ENCODE results near the gene SLC6A1.

Gene SLC6A1

DNA sequence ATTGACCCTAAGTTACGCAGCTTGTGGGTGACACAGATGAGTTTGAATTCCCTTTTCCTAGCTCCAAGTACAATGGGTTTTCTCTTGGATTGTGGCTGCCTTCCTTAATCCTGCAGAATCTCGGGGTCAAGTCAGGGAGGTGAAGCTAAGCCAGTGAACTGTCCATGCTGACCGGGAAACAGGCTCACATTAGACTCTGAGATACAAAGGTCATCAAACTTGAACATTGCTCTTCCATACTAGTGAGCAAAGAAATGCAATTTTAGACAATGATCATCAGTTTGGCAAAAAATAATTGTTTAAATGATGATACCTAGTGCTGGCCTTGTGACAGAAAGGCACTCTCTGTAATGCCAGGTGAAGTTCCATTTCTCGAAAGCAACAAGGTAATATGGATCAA lies 31.6 kb downstream of the SLC6A1 start:
- DNase-seq (ENCODE audit: insufficient read length, low spot score) (no peak), FAIRE-seq (no peak)
- TF ChIP-seq PAX5 (IDR thresholded peaks at IDR 0.05; ENCODE audit: insufficient read depth, low read length, severe bottlenecking) (no peak), POU2F2 (IDR thresholded peaks at IDR 0.05; ENCODE audit: low read depth, low read length) (no peak), SPI1 (IDR thresholded peaks at IDR 0.05; ENCODE audit: low read depth, low read length) (no peak), POLR2AphosphoS5 (IDR thresholded peaks at IDR 0.05; ENCODE audit: low read depth, low read length) (no peak), TAF1 (IDR thresholded peaks at IDR 0.05; ENCODE audit: low read depth, low read length) (no peak), POLR2A (IDR thresholded peaks at IDR 0.05; ENCODE audit: low read depth, low read length) (no peak)

DNA sequence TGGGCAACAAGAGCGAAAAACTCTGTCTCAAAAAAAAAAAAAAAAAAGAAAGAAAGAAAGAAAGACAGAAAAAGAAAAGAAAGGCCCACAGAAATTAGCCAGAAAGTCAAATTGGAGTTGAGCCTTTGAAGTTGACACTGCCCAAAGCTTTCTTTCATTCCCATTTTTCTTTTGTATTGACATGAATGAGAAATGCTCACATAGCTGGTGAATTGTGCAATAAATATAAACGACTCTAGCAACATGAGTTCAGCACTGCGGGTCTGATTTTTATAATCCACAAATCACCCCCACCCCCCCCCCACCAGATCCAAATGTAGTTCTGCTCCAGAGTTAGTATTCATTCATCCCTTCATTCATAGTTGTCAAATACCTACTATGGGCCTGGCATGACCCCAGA lies 37.4 kb downstream of the SLC6A1 start:
- TF ChIP-seq TAF1 (IDR thresholded peaks at IDR 0.05; ENCODE audit: low read depth, low read length) (no peak), POLR2A (IDR thresholded peaks at IDR 0.05; ENCODE audit: low read depth, low read length) (no peak), SPI1 (IDR thresholded peaks at IDR 0.05; ENCODE audit: low read depth, low read length) (no peak), PAX5 (IDR thresholded peaks at IDR 0.05; ENCODE audit: insufficient read depth, low read length, severe bottlenecking) (no peak), POLR2AphosphoS5 (IDR thresholded peaks at IDR 0.05; ENCODE audit: low read depth, low read length) (no peak), POU2F2 (IDR thresholded peaks at IDR 0.05; ENCODE audit: low read depth, low read length) (no peak)
- FAIRE-seq (no peak), DNase-seq (ENCODE audit: insufficient read length, low spot score) (no peak)

DNA sequence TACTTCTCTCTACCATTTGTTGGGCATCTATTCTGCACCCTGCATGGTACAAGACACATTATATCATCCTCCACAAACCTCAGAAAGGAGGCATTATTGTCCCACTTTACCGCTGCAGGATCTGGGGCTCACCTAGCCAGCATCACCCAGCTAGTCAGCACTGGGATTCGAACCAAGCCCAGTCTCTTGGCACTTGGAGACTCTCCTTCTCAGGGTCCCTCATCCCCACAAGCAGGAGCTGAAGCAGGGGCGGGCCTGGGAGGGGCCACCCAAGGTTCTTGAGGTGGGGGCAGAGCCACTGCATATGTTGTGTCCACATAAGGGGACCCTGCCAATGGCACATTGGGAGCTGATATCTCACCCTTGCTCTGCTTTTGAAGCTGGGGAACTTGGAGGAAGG lies 41.3 kb downstream of the SLC6A1 start:
- DNase-seq (ENCODE audit: insufficient read length, low spot score), result no peak
- FAIRE-seq, result no peak
- TF ChIP-seq POU2F2 (IDR thresholded peaks at IDR 0.05; ENCODE audit: low read depth, low read length) (no peak), SPI1 (IDR thresholded peaks at IDR 0.05; ENCODE audit: low read depth, low read length) (no peak), POLR2AphosphoS5 (IDR thresholded peaks at IDR 0.05; ENCODE audit: low read depth, low read length) (no peak), PAX5 (IDR thresholded peaks at IDR 0.05; ENCODE audit: insufficient read depth, low read length, severe bottlenecking) (no peak), TAF1 (IDR thresholded peaks at IDR 0.05; ENCODE audit: low read depth, low read length) (no peak)

DNA sequence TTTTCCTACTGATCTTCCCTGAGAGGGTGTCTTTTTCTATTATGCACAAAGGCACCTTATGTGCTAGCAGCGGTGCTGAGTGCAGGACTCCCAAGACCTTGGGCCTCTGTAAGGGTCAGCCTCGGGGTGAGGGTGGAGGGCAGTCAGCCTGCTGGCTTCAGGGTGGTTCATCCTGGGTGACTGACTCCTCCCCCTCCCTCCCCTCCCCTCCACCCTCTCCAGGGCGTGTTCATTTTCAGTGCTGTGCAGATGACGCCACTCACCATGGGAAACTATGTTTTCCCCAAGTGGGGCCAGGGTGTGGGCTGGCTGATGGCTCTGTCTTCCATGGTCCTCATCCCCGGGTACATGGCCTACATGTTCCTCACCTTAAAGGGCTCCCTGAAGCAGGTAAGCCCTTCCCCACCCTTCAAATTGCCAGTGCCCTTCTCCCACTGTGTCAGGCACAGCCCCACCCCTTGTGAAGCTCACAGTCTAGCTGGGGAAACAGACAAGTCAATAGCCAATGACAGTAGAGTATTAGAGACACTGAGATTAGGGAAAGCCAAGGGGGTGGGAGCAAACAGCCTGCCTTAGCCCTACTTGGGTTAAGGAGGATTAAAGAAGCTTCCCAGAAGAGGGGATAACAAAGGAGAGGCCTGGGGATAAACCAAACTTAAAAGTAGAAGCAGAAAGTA lies 41.9 kb downstream of the SLC6A1 start:
- no peak for TF ChIP-seq PAX5 (IDR thresholded peaks at IDR 0.05; ENCODE audit: insufficient read depth, low read length, severe bottlenecking)
- no peak for TF ChIP-seq POU2F2 (IDR thresholded peaks at IDR 0.05; ENCODE audit: low read depth, low read length)
- TF ChIP-seq SPI1 (IDR thresholded peaks at IDR 0.05; ENCODE audit: low read depth, low read length), result no peak
- TF ChIP-seq POLR2A (IDR thresholded peaks at IDR 0.05; ENCODE audit: low read depth, low read length), result no peak
- no peak for TF ChIP-seq TAF1 (IDR thresholded peaks at IDR 0.05; ENCODE audit: low read depth, low read length)
- no peak for TF ChIP-seq POLR2AphosphoS5 (IDR thresholded peaks at IDR 0.05; ENCODE audit: low read depth, low read length)
- FAIRE-seq (no peak), DNase-seq (ENCODE audit: insufficient read length, low spot score) (no peak)

DNA sequence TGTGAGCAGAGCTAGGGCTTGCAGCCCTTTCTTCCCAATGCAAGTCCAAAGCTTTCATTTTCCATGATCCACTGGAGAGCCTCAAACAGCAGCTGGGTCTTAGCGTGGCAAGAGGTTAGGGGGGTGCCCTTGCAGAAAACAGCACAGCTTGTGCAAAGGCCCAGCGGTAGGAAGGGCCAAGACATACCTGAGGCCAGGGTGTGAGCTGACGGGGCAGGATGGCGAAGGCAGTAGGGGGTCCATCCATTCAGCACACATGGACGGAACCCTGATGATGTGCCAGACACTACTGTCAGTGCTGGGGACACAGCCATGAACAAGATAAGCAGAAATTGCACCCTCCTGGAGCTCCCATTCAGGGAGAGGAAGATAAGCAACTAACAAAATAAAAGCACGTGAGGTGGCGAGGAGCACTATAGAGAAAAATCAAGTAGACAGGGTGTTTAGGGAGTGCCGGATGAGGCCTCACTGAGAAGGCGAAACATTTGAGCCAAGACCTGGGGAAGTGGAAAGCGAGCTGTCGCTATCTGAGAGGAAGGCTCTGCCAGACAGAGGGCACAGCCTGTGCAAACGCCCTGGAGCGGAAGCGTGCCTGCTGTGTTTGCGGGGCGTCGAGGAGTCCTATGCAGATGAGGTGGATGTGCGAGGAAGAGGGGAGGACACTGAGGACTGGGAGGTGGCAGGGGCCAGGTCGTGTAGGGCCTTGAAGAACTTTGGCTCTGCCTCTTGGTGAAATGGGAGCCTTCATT lies 43.4 kb downstream of the SLC6A1 start:
- no peak for FAIRE-seq
- no peak for TF ChIP-seq TAF1 (IDR thresholded peaks at IDR 0.05; ENCODE audit: low read depth, low read length)
- no peak for TF ChIP-seq SPI1 (IDR thresholded peaks at IDR 0.05; ENCODE audit: low read depth, low read length)
- no peak for TF ChIP-seq PAX5 (IDR thresholded peaks at IDR 0.05; ENCODE audit: insufficient read depth, low read length, severe bottlenecking)
- TF ChIP-seq POLR2AphosphoS5 (IDR thresholded peaks at IDR 0.05; ENCODE audit: low read depth, low read length), result no peak
- no peak for TF ChIP-seq POU2F2 (IDR thresholded peaks at IDR 0.05; ENCODE audit: low read depth, low read length)
- no peak for TF ChIP-seq POLR2A (IDR thresholded peaks at IDR 0.05; ENCODE audit: low read depth, low read length)
- no peak for DNase-seq (ENCODE audit: insufficient read length, low spot score)

DNA sequence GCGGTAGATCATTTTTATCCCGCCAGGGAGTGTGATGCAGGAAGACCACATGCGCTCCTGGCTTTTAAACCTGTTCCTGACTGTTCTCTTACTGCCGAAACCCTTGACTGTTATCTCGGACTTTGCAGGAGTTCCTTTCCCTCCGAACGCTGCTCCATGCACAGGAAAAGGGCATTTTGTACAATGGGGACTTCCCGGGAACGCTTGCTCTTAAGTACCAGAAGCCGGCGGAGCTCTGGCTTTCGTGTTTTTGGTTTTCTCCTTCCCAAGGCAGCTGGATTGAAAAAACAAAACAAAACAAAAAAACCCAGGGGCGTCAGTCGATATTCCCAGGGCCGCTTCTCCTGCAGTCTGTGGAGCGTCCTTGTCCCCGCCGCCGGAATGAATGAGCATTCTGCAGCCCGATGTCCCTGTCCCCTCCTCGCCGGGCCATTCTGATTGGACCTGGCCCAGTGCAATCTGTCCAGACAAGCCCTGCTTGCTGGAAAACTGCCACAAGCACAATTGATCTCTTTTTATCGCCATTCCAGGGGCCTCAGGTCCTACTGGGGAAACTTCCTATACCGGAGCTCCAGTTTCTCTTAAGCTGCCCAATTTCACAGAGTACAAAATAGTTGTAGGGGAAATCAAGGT lies 44.8 kb downstream of the SLC6A1 start:
- DNase-seq (ENCODE audit: insufficient read length, low spot score) (no peak), FAIRE-seq (no peak)
- TF ChIP-seq POLR2AphosphoS5 (IDR thresholded peaks at IDR 0.05; ENCODE audit: low read depth, low read length) (no peak), SPI1 (IDR thresholded peaks at IDR 0.05; ENCODE audit: low read depth, low read length) (no peak), TAF1 (IDR thresholded peaks at IDR 0.05; ENCODE audit: low read depth, low read length) (no peak), PAX5 (IDR thresholded peaks at IDR 0.05; ENCODE audit: insufficient read depth, low read length, severe bottlenecking) (no peak), POLR2A (IDR thresholded peaks at IDR 0.05; ENCODE audit: low read depth, low read length) (no peak), POU2F2 (IDR thresholded peaks at IDR 0.05; ENCODE audit: low read depth, low read length) (no peak)

DNA sequence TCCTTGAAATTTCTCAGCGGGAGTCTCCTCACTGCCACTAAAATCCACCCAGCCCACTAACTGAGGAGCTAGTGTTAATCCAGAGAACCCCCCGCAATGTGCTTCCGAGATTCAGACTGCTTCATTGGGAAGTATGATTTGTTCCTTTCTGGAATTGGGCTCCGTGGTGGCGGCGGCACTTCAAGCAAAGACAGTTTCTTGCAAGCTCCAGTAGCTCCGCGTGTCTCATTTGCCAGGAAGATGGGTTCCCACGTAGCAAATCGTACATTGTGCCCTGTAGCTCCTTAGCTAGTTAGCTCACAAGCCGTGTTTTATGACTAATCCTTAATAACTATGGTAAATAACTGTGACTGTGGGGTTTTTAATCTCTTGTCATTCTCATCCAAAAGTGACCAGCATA lies 45.4 kb downstream of the SLC6A1 start:
- no peak for TF ChIP-seq TAF1 (IDR thresholded peaks at IDR 0.05; ENCODE audit: low read depth, low read length)
- TF ChIP-seq PAX5 (IDR thresholded peaks at IDR 0.05; ENCODE audit: insufficient read depth, low read length, severe bottlenecking), result no peak
- TF ChIP-seq SPI1 (IDR thresholded peaks at IDR 0.05; ENCODE audit: low read depth, low read length), result no peak
- no peak for TF ChIP-seq POLR2A (IDR thresholded peaks at IDR 0.05; ENCODE audit: low read depth, low read length)
- no peak for TF ChIP-seq POLR2AphosphoS5 (IDR thresholded peaks at IDR 0.05; ENCODE audit: low read depth, low read length)
- TF ChIP-seq POU2F2 (IDR thresholded peaks at IDR 0.05; ENCODE audit: low read depth, low read length), result no peak

DNA sequence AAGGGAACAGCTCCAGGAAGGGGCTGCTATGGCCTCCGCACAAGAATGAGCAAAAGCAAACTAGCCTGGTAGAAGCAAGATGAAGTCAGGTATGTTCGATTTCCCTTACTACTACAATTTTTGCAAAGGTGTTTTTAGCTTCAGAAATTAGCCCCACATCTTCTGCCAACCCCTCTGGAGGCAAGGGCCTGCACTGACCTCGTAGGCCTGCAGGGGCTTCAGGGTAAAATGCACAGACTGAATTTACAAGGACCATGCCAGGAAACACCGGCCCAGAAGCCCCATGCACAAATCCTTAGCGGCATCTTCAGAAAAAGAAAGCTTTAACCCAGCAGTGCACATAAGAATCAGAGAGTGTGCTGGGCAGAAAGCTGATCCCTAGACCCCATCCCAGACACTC lies 53.0 kb downstream of the SLC6A1 start:
- FAIRE-seq, result no peak
- DNase-seq (ENCODE audit: insufficient read length, low spot score), result no peak
- no peak for TF ChIP-seq SPI1 (IDR thresholded peaks at IDR 0.05; ENCODE audit: low read depth, low read length)
- TF ChIP-seq POLR2AphosphoS5 (IDR thresholded peaks at IDR 0.05; ENCODE audit: low read depth, low read length), result no peak

More for the DNA sequence above, 45.4 kb downstream of the SLC6A1 start:
- FAIRE-seq (no peak), DNase-seq (ENCODE audit: insufficient read length, low spot score) (no peak)

DNA sequence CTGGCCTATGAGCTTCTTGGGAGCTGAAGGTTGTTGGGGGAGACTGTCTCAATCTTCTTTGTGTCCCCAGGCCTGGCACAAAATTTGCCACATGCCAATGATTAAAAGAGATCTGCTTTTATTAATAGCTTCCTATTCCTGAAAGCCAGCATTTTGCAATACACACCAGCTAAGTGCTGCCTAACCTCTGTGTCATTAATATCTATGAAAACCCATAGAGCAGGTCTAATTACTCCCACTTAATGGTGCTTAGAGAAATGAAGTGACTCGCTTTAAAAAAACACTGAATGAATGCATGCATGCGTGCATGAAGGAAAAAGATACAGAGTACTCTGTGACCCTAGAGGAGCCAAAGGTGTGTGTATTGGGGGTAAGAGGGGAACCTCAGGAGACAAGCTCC lies 55.0 kb downstream of the SLC6A1 start:
- FAIRE-seq, result no peak
- TF ChIP-seq TAF1 (IDR thresholded peaks at IDR 0.05; ENCODE audit: low read depth, low read length), result no peak
- no peak for TF ChIP-seq POLR2A (IDR thresholded peaks at IDR 0.05; ENCODE audit: low read depth, low read length)
- TF ChIP-seq SPI1 (IDR thresholded peaks at IDR 0.05; ENCODE audit: low read depth, low read length), result no peak
- no peak for TF ChIP-seq POLR2AphosphoS5 (IDR thresholded peaks at IDR 0.05; ENCODE audit: low read depth, low read length)
- no peak for TF ChIP-seq PAX5 (IDR thresholded peaks at IDR 0.05; ENCODE audit: insufficient read depth, low read length, severe bottlenecking)
- no peak for TF ChIP-seq POU2F2 (IDR thresholded peaks at IDR 0.05; ENCODE audit: low read depth, low read length)
- DNase-seq (ENCODE audit: insufficient read length, low spot score), result no peak
